Endothelial cell of umbilical vein (primary cell): ENCODE measurements around the gene BCL2L13. TPM values are rescaled to one million over a fixed set of nuclear protein-coding genes. Genes with fewer than 3 reads are reported as not detected.

Source experiments
- BruUV-seq: library from RNA; stranded (reverse); fragments of 400-500 nt; replicated peaks from 2 replicates; lab custom pipeline; 2021; lab: Mats Ljungman, UMichigan
- CTCF ChIA-PET: fragments of 300-600, 350-600 bp; sonication (Branson Sonifier 250); formaldehyde crosslinking; loops from one replicate; lab custom pipeline; 2021; ENCODE audit warnings: antibody characterized with exemption, inconsistent platforms; lab: Charles Lee
- POLR2A ChIA-PET: fragments of 300-600, 350-600 bp; sonication (Branson Sonifier 250); formaldehyde crosslinking; loops from one replicate; lab custom pipeline; 2021; ENCODE audit warnings: antibody characterized with exemption, inconsistent platforms; lab: Charles Lee
- DNase-seq: peaks from one replicate; pipeline ENCODE4 v3.0.0-alpha.2; 2011; ENCODE audit warnings: low read depth, low spot score
- FAIRE-seq: peaks from 2 replicates; lab custom pipeline; 2011; peaks lifted over from hg19 to GRCh38; lab: Jason Lieb, UNC
- H2AFZ ChIP-seq: 2 replicates; pipeline ENCODE4 v1.6.0; 2012; ENCODE audit warnings: low read depth, low read length, control low read depth, inconsistent platforms
- H3K27ac ChIP-seq: 2 replicates; pipeline ENCODE4 v1.5.1; 2011; ENCODE audit warnings: low read depth, mild to moderate bottlenecking, control low read depth, low read length, moderate library complexity; ENCODE audit not compliant: insufficient read depth
- H3K27me3 ChIP-seq, 2 experiments: 2 replicates each; pipeline versions ENCODE4 v1.6.0 to v1.6.1; 2011; ENCODE audit warnings: low read length in 2 of 2, mixed read lengths in 1 of 2; ENCODE audit not compliant: control insufficient read depth in 2 of 2, insufficient read depth in 2 of 2
- H3K36me3 ChIP-seq, 2 experiments: 2 replicates in 1 of 2; 3 replicates in 1 of 2; pipeline ENCODE4 v1.5.1; 2011; ENCODE audit warnings: low read length in 2 of 2, mild to moderate bottlenecking in 1 of 2, moderate library complexity in 1 of 2; ENCODE audit not compliant: control insufficient read depth in 2 of 2, insufficient read depth in 2 of 2; ENCODE audit errors: extremely low read depth in 1 of 2
- H3K4me1 ChIP-seq: 3 replicates; pipeline ENCODE4 v1.5.1; 2011; ENCODE audit warnings: mild to moderate bottlenecking, low read length; ENCODE audit not compliant: control insufficient read depth, insufficient read depth; ENCODE audit errors: extremely low read depth
- H3K4me2 ChIP-seq: 2 replicates; pipeline ENCODE4 v1.6.1; 2011; ENCODE audit warnings: low read length, control low read depth, mixed read lengths; ENCODE audit not compliant: insufficient read depth
- H3K4me3 ChIP-seq, 3 experiments: fragments of 200-600 bp in 1 of 3; sonication (generic), shearing (Covaris generic) in 1 of 3; replicated peaks in 1 of 3; 2 replicates each; pipeline ENCODE4 v1.5.1; 2011 to 2016; ENCODE audit warnings: control low read depth in 3 of 3, low read length in 3 of 3, mild to moderate bottlenecking in 2 of 3, inconsistent platforms in 1 of 3, low read depth in 1 of 3, moderate library complexity in 1 of 3; ENCODE audit not compliant: insufficient read depth in 1 of 3
- H3K79me2 ChIP-seq: 2 replicates; pipeline ENCODE4 v1.6.0; 2012; ENCODE audit warnings: low read length, inconsistent platforms; ENCODE audit not compliant: control insufficient read depth, insufficient read depth
- H3K9ac ChIP-seq: replicated peaks from 2 replicates; pipeline ENCODE3; 2011; ENCODE audit warnings: low read length, control low read depth; ENCODE audit not compliant: insufficient read depth; ENCODE audit errors: extremely low read depth
- H3K9me1 ChIP-seq: replicated peaks from 3 replicates; pipeline ENCODE4 v1.6.0; 2011; ENCODE audit warnings: mild to moderate bottlenecking, low read length; ENCODE audit not compliant: control insufficient read depth, insufficient read depth; ENCODE audit errors: extremely low read depth
- H3K9me3 ChIP-seq: replicated peaks from 2 replicates; pipeline ENCODE4 v1.5.1; 2012; ENCODE audit warnings: low read length, inconsistent platforms; ENCODE audit not compliant: control insufficient read depth, insufficient read depth
- H4K20me1 ChIP-seq: replicated peaks from 2 replicates; pipeline ENCODE3; 2011; ENCODE audit warnings: mild to moderate bottlenecking, low read length; ENCODE audit not compliant: control insufficient read depth, insufficient read depth; ENCODE audit errors: extremely low read depth
- EZH2 ChIP-seq: IDR thresholded peaks from 2 replicates; pipeline ENCODE4 v1.6.1; 2012; ENCODE audit warnings: borderline replicate concordance, low read depth, mild to moderate bottlenecking, moderate library complexity, low read length, inconsistent platforms; ENCODE audit not compliant: severe bottlenecking
- FOS ChIP-seq: IDR thresholded peaks from 2 replicates; pipeline ENCODE4 v1.6.1; 2011; ENCODE audit warnings: mild to moderate bottlenecking, low read length, moderate library complexity, borderline replicate concordance; ENCODE audit not compliant: insufficient read depth
- GATA2 ChIP-seq: IDR thresholded peaks from 2 replicates; pipeline ENCODE4 v1.7.0; 2011; ENCODE audit warnings: low read depth, mild to moderate bottlenecking, moderate library complexity, mixed read lengths, low read length; ENCODE audit not compliant: insufficient read length, insufficient read depth
- JUN ChIP-seq: IDR thresholded peaks from 2 replicates; pipeline ENCODE4 v1.6.1; 2011; ENCODE audit warnings: borderline replicate concordance, low read depth; ENCODE audit not compliant: insufficient read length, insufficient read depth
- MYC ChIP-seq: IDR thresholded peaks from one replicate; pipeline ENCODE4 v1.6.1; 2011; ENCODE audit warnings: mild to moderate bottlenecking, low read depth, low read length
- POLR2A ChIP-seq: IDR thresholded peaks from 2 replicates; pipeline ENCODE4 v1.6.1; 2012; ENCODE audit warnings: low read depth, mild to moderate bottlenecking, control low read depth, low read length
- dilution Hi-C: fragments of 300-500 bp; cut with MboI; formaldehyde crosslinking; loops from one replicate; pipeline ENCODE4 v1.15.0; 2019; ENCODE audit warnings: low sequenced_read_pairs; ENCODE audit not compliant: extremely low pct_ligation_motif_present
- intact Hi-C: fragments of 100-400 bp; cut with micrococcal nuclease; formaldehyde crosslinking; loops from one replicate; pipeline ENCODE4 v1.10.0; 2022
- polyA plus RNA-seq, 4 experiments: library from polyadenylated mRNA; depleted of rRNA in 3 of 4; stranded (reverse) in 3 of 4; unstranded in 1 of 4; fragments of >200 nt; gene quantifications; 2 replicates each; pipeline versions ENCODE4 v1.2.1 to v1.2.3, GENCODE V29; 2011 to 2012; ENCODE audit warnings: missing spikeins in 1 of 4
- total RNA-seq: library from RNA; stranded (reverse); gene quantifications from 2 replicates; pipeline ENCODE4 v1.2.3, GENCODE V29; 2021
- TF ChIP-seq, protein P1 (sequence below), 2 donors: IDR thresholded peaks; 1 replicate in 1 of 2; 2 replicates in 1 of 2; pipeline ENCODE4 v1.5.1; 2011; ENCODE audit warnings: low read length in 2 of 2, mild to moderate bottlenecking in 2 of 2, moderate library complexity in 2 of 2, control low read depth in 1 of 2, inconsistent platforms in 1 of 2, low read depth in 1 of 2; ENCODE audit not compliant: insufficient read depth in 1 of 2; ENCODE audit errors: extremely low read depth in 1 of 2
- TF ChIP-seq, protein P2 (sequence below): IDR thresholded peaks from 2 replicates; pipeline ENCODE4 v1.6.1; 2011; ENCODE audit not compliant: insufficient read depth, insufficient read length

The BCL2L13 gene
- total and polyA plus RNA-seq, 2 donors (not counting 3 experiments of a cell fraction or from before 2014, with no cell fraction given): 28.1 to 36.2 TPM

DNA sequence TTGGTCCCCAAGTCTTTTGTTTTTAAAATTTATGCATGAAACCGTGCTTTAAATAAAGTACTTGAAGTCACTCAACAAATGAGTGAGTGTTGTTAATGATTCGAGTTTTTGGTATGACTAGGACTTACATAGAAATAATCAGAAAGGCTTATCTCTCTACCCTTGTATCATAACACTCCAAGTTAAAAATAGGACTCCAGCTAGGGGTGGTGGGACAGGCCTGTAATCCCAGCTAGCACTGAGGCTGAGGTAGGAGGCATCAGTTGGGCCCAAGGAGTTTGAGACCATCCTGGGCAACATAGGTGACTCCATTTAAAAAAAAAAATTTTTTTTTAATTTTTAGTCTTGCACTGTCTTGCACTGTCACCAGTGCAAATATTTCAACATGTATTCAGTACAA lies 55.6 kb downstream of the BCL2L13 start:
- H3K9me3 ChIP-seq: no peaks in the 10 kb centered on the region
- ChIA-PET POLR2A (no interaction called here), CTCF (no interaction called here)
- no peaks in the 10 kb centered on the region for H3K9me1 ChIP-seq
- no peaks in the 10 kb centered on the region for H3K27me3 ChIP-seq
- H3K4me1 ChIP-seq: peaks cover 3% of the 10 kb centered on the region
- H4K20me1 ChIP-seq: no peaks in the 10 kb centered on the region
- DNase-seq: no peak
- BruUV-seq: no TSS peak
- no peak overlapping the region for H2AFZ ChIP-seq
- TF ChIP-seq MYC (no peak), POLR2A (no peak)
- H3K4me3 ChIP-seq: no peak overlapping the region
- H3K4me2 ChIP-seq: no peak overlapping the region
- H3K79me2 ChIP-seq: no peaks in the 10 kb centered on the region
- FAIRE-seq: no peak
- H3K36me3 ChIP-seq: no peaks in the 10 kb centered on the region
- dilution Hi-C loops (no loop called here), intact Hi-C loops (no loop called here)
- no peak overlapping the region for H3K9ac ChIP-seq
- no peak overlapping the region for H3K27ac ChIP-seq

DNA sequence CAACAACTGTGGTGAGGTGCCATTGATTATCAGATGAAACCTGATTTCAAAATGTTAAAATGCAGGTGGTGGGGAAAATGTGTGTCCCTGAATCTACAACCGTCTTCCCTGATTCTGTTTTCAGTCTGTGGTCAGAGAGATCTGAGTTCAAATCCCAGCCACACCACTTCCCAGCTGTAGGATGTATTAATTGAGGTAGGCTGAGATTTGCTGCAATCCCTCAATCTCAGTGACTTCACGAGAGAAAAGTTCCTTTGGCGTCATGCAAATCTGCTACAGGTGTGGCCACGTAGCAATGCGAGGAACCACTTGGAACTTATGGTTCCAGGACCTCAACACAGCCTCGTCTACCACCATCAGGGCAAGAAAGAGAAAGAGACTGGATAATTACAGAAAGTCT lies 56.2 kb downstream of the BCL2L13 start:
- CTCF ChIA-PET: no interaction called here

More for the DNA sequence above, 56.2 kb downstream of the BCL2L13 start:
- Histone ChIP-seq H4K20me1 (no peaks in the 10 kb centered on the region), H3K9me3 (no peaks in the 10 kb centered on the region), H3K9ac (no peak overlapping the region), H2AFZ (no peak overlapping the region), H3K4me1 (peaks cover 3% of the 10 kb centered on the region), H3K4me2 (no peak overlapping the region), H3K36me3 (no peaks in the 10 kb centered on the region), H3K9me1 (no peaks in the 10 kb centered on the region), H3K27me3 (no peaks in the 10 kb centered on the region), H3K79me2 (no peaks in the 10 kb centered on the region), H3K27ac (no peak overlapping the region), H3K4me3 (no peak overlapping the region)
- POLR2A ChIA-PET: no interaction called here
- no peak for DNase-seq
- no peak for FAIRE-seq
- intact Hi-C loops: no loop called here
- dilution Hi-C loops: no loop called here
- no TSS peak for BruUV-seq
- TF ChIP-seq JUN (no peak), POLR2A (no peak), FOS (no peak), MYC (no peak), GATA2 (no peak), EZH2 (no peak)
- TF ChIP-seq, protein P1, sequence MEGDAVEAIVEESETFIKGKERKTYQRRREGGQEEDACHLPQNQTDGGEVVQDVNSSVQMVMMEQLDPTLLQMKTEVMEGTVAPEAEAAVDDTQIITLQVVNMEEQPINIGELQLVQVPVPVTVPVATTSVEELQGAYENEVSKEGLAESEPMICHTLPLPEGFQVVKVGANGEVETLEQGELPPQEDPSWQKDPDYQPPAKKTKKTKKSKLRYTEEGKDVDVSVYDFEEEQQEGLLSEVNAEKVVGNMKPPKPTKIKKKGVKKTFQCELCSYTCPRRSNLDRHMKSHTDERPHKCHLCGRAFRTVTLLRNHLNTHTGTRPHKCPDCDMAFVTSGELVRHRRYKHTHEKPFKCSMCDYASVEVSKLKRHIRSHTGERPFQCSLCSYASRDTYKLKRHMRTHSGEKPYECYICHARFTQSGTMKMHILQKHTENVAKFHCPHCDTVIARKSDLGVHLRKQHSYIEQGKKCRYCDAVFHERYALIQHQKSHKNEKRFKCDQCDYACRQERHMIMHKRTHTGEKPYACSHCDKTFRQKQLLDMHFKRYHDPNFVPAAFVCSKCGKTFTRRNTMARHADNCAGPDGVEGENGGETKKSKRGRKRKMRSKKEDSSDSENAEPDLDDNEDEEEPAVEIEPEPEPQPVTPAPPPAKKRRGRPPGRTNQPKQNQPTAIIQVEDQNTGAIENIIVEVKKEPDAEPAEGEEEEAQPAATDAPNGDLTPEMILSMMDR (IDR thresholded peaks at IDR 0.05; ENCODE audit: extremely low read depth in 1 of 2, insufficient read depth in 1 of 2, low read depth in 1 of 2, low read length in 2 of 2): no peak
- TF ChIP-seq, protein P2, sequence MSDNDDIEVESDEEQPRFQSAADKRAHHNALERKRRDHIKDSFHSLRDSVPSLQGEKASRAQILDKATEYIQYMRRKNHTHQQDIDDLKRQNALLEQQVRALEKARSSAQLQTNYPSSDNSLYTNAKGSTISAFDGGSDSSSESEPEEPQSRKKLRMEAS: no peak
